ENCODE measurements around the gene PCSK6.

Gene PCSK6

GRCh38 chr15:101314336-101315125 is 175.0 kb downstream of the PCSK6 start:
- no peak for TF ChIP-seq CTCF (IDR thresholded peaks at IDR 0.05; ENCODE audit: low read depth, low read length)
- no peak overlapping the region for H3K4me3 ChIP-seq (replicated peaks in 1 of 2; ENCODE audit: low read depth in 2 of 2, low read length in 2 of 2)
- DNase-seq (ENCODE audit: low read depth in 2 of 2): no peak

GRCh38 chr15:101313041-101313761 is 176.3 kb downstream of the PCSK6 start:
- no peak overlapping the region for H3K4me3 ChIP-seq (replicated peaks in 1 of 2; ENCODE audit: low read depth in 2 of 2, low read length in 2 of 2)
- DNase-seq (ENCODE audit: low read depth in 2 of 2): no peak
- no peak for TF ChIP-seq CTCF (IDR thresholded peaks at IDR 0.05; ENCODE audit: low read depth, low read length)

- no peak for DNase-seq (ENCODE audit: low read depth in 2 of 2)
- TF ChIP-seq CTCF (IDR thresholded peaks at IDR 0.05; ENCODE audit: low read depth, low read length): no peak
- no peak overlapping the region for H3K4me3 ChIP-seq (replicated peaks in 1 of 2; ENCODE audit: low read depth in 2 of 2, low read length in 2 of 2)
Observed at GRCh38 chr15:101310508-101310907, 179.0 kb downstream of the PCSK6 start.

GRCh38 chr15:101310161-101310480 is 179.4 kb downstream of the PCSK6 start:
- no peak for TF ChIP-seq CTCF (IDR thresholded peaks at IDR 0.05; ENCODE audit: low read depth, low read length)
- DNase-seq (ENCODE audit: low read depth in 2 of 2): no peak
- no peak overlapping the region for H3K4me3 ChIP-seq (replicated peaks in 1 of 2; ENCODE audit: low read depth in 2 of 2, low read length in 2 of 2)

- no peak for DNase-seq (ENCODE audit: low read depth in 2 of 2)
- no peak overlapping the region for H3K4me3 ChIP-seq (replicated peaks in 1 of 2; ENCODE audit: low read depth in 2 of 2, low read length in 2 of 2)
- TF ChIP-seq CTCF (IDR thresholded peaks at IDR 0.05; ENCODE audit: low read depth, low read length): no peak
Observed at GRCh38 chr15:101309436-101310160, 179.9 kb downstream of the PCSK6 start.

GRCh38 chr15:101308604-101309435 is 180.7 kb downstream of the PCSK6 start:
- no peak overlapping the region for H3K4me3 ChIP-seq (replicated peaks in 1 of 2; ENCODE audit: low read depth in 2 of 2, low read length in 2 of 2)
- TF ChIP-seq CTCF (IDR thresholded peaks at IDR 0.05; ENCODE audit: low read depth, low read length): no peak
- DNase-seq (ENCODE audit: low read depth in 2 of 2): no peak

All from cardiac fibroblast (primary cell).